HK-2 (cell line): ENCODE measurements around the gene PRODH.
"Not testable (repeated sequence)": the region's sequence is repeated elsewhere in the genome, so short reads cannot be mapped to it uniquely, and the experiment has no call there.

Experiments used
- DNase-seq: peaks from one replicate; pipeline ENCODE4 v3.0.0-alpha.2; 2018; ENCODE audit not compliant: unreplicated experiment

Gene PRODH

GRCh38 chr22:18967391-18968010 is 31.4 kb upstream of the PRODH start:
- not testable (repeated sequence) for DNase-seq

DNA sequence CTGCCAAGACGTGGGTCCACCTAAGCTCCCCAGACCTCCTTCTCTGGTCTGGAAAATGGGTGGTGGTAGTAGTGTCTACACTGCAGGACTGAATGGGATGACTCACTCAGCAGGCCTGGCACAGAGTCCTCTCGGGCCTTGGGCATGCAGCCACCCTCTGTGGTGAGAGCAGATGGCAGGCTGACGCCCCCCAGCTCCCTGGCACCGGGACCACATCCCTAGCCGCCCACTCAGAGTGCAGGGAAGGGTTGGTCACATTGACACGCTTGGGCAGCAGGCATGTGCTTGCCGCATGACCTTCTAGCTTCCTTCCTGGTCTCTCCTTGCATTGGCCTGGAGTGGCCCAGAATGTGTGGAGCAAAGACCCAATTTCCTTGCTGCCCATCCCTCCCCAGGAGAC is 30.7 kb upstream of the PRODH start:
- no peak for DNase-seq

GRCh38 chr22:18965526-18966421 is 29.7 kb upstream of the PRODH start:
- DNase-seq: no peak

- DNase-seq: not testable (repeated sequence)
Observed at GRCh38 chr22:18964501-18965265, 28.6 kb upstream of the PRODH start.

GRCh38 chr22:18964051-18964450 is 28.0 kb upstream of the PRODH start:
- not testable (repeated sequence) for DNase-seq

DNA sequence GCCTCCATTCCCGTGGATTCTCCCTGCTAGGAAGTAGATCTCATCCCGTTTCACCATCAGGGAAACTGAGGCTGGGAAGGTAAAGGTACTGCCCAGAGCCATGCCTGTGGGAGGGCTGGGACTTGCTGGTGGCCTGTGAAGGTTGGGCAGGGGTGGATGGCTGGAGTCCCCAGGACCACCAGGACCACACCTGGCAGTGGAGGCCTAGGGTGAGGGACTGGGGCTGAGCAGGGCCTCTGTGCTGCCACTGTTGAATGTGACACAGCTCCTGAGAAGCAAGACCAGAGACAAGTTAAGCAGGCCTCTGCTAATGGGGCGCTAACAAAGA is 26.2 kb upstream of the PRODH start:
- DNase-seq: no peak

GRCh38 chr22:18961632-18962307 is 25.7 kb upstream of the PRODH start:
- not testable (repeated sequence) for DNase-seq

DNA sequence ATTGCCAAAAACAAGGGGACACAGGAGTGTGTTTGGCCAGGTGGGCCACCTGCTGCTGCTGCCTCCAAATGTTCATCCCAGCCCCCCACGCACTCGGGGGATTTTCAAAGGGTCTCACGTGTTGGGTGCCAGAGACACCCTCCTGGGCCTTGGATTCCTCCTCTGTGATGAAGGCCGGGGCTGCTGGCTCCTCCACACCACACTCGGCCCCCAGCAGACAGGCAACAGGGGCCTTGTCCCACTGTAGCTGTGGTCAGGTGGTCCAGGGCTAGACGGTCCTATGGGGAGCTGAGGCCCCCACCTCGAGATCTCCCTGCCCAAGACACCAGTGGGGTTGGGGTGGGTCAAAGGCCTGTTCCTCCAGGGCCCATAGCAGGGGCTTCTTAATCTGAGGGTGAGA is 25.1 kb upstream of the PRODH start:
- not testable (repeated sequence) for DNase-seq

DNA sequence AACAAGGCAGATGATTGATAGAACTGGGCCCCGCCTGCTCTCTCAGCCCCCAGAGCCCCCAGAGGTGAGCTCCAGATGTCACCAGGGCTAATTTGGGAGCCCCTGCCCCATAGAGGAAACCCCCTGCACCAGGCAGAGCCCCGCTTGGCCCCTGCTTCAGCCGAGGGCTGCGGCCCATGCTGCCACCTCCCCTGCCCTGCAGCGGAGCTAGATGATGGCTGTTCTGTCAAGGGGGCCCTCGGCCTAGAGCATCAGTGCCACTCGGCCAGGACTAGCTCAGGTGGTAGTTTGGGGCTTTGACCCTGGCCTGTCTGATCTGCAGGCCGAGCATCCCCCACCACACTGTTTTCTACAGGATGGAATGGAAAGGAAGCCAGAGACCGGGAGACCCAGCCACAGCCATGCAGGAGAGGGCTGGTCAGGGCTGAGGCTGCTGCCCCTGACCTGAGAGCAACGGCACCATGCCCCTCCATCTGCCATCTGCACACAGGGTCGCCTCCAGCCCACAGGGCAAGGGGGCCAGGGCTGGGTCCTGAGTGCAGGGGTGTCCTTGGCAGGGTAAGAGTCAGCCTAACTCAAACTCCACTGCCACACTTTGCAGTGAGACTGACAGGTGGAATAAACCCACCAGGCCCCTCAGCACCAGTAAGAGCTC is 24.2 kb upstream of the PRODH start:
- DNase-seq: not testable (repeated sequence)

DNA sequence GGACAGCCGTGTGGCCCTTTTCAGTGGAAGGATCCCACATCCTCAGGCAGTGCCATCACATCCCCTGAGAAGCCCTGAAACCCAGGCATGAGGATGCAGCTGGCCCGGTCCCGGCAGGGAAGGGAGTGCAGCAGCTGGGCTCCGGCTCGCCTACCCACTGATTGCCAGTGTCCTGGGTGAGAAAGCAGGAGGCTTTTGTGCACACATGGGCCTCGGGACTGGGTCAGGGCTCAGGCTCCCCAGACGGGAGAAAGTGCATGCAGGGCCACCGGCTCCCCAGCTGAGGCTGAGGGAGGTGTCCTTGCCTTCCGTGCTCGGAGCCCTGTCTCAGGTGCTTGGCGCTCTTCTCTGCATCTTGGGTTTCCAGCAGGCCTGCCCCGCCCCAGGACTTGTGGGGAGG is 23.6 kb upstream of the PRODH start:
- not testable (repeated sequence) for DNase-seq

GRCh38 chr22:18959266-18959665 is 23.2 kb upstream of the PRODH start:
- DNase-seq: not testable (repeated sequence)

- peak; percentile 24 for DNase-seq
Observed at GRCh38 chr22:18958738-18959137, 22.6 kb upstream of the PRODH start.

GRCh38 chr22:18958321-18958705 is 22.2 kb upstream of the PRODH start:
- DNase-seq: not testable (repeated sequence)

DNA sequence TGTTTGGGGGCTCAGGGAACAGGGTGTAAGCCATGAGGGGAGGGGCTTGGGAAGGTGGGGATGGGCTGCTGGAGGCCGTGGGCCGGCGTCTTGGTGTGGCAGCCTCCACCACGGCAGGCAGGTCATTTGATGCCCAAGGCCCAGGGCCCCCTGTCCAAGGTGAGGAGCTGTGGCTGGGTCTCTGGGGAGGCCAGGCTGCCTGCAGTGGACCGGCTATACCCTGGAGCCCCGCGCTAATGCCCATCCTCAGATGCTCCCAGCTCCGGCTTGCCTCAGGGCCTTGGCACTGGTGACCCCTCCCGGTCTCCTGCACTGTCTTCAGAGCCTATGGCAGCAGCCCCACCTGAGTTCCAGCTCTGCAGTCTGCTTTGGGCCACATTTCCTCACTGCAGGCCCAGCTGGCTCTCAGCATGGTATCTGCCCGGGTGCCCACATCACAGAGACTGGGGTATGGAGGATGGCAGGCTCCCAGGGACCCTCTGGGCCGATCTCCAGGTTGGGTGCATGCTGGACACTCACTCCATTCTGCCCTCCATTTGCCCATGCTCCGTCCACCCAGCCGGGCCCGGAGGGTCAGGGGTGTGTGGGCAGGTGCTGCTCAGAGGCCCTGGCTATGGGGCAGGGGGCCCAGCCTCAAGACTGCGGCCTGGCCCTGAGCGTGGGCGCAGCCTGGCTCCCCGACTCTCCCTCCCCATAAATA is 21.7 kb upstream of the PRODH start:
- not testable (repeated sequence) for DNase-seq

- DNase-seq: not testable (repeated sequence)
Observed at GRCh38 chr22:18956956-18957355, 20.9 kb upstream of the PRODH start.

- not testable (repeated sequence) for DNase-seq
Observed at GRCh38 chr22:18956121-18956895, 20.2 kb upstream of the PRODH start.

DNA sequence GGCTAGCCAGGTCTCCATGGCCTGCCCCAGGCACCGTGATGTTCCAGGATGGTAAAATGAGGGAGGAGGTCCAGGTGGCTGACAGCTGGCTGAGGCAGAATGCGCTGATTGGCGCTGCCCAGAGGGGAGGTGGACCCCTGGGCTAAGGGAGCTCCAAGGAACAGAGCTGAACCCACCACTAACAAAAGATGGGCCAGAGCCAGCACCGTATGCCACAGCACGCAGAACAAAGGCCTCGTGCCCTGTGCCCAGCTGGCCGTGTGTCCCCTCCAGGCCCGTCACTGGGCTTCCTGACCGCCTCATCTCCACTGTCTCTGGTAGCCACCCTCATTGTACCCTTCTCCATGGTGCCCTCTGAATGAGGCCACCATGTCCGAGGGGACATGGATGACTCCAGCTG is 19.6 kb upstream of the PRODH start:
- no peak for DNase-seq

DNA sequence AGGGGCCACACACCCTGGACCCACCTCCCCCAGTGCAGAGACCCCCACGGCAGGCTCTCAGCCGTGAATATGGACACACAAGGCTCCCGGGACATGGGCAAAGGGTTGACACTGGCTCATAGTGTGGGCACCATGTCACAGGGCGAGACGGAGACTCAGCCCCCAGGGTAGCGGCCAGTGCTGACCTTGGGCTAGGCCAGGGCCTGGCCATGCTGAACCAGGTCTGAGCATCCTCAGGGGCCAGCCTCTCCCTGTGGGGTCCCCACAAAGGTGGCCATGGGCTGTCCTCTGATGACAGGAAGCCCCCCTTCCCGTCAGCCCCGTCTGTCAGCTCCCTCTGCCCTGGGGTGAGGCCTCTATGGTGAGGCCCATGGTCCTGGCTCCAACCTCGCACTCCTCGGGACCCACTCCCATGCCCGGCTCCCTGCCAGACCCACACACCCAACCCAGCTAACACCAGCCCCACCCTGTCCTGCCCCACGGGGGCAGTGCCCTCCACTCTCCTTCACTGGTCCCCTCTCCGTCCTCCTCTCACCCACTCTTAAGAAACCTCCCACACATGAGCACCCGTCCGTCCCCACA is 19.0 kb upstream of the PRODH start:
- DNase-seq: no peak

DNA sequence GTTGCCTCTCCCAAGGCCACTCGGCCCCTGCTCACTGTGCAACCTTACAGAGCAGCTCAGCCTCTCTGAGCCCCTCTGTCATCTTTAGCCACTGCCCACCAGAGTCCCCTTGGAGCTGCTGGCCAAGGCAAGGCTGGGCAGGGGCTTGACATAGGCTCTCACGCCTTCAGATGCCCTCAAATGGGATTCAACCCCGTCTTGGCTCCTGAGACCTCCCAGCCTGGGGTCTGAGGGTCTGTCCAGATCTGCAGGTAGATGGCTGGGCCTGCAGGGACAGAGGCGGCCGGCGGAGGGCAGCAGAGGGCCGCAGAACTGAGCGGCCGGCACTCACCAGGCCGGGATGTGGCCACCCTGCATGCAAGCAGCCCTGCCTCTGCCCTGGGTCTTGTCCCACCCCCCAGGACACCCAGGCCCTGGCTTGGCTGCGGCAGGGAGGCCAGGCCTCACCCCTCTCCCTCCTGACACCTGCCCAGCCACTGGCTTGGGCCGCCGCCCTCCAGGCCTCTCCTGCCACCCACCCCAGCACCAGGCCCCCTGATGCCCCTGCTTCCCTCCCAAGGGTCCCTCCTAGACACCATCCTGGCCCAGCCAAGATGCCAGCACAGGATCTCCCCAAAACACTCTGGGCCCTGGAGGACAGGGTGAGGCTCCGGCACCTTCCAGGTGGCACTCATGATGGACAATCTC is 18.4 kb upstream of the PRODH start:
- DNase-seq: peak; percentile 74
